DMS53 treated with DMSO at 0.1 percent for 48 hours (cell line): ENCODE results near the gene ERMP1.

Experiments
- DNase-seq: peaks from one replicate; lab custom pipeline; 2025; ENCODE audit not compliant: unreplicated experiment; lab: John Stamatoyannopoulos, UW

Gene ERMP1

DNA sequence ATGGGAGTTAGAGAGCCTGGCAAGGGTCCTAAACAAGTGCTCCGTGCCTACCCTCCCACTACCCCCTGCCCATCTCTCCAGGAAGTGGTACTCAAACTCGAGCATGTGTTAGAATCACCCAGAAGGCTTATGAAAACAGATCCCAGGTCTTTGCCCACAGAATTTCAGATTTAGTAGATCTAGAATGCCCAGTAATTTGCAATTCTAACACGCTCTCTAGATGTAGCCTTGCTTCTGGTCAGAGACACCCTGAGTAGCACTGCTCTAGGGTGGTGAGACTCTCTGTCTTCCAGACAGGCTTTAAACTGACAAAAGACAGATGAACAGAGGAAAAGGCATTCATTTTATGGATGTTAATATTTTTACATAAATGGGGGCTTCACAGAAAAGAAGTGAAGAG, 20.7 kb upstream of the ERMP1 start:
- no peak for DNase-seq

DNA sequence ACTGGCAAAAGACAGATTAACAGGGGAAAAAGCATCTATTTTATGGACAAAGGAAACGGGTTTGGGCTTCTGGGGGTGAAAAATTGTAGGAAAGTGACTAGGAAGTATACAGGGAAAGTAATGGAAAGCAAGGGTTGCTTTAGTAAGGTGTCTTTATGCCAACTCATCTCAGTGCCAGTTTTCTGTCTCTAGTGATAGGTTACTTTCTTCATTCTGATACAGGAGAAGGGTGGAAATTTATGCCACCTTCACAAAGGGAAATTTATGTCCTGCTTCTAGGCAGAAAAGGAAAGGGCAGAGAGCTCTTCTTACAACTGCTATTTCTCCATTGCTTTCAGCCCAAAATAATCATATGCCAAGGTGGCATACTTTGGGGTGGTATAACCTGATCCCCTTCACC, 20.1 kb upstream of the ERMP1 start:
- no peak for DNase-seq

DNA sequence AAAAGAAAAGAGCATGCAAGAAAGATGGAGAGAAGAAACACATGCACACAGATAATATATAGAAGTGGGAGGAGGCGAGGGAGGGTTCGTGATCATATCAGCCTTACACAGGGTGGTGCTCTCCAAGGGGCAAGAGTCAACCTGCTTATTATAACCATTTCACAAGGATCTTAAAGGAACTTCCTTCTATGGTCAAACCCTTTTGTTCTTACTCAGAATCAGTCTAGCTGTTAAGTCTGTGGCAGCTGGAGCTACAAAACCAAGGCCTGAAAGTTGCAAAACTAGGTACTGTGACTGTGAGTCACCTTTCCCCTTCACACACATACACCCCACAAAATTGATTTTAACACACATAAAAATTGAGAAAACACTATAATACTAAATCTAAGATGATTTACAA, 18.5 kb upstream of the ERMP1 start:
- no peak for DNase-seq

DNA sequence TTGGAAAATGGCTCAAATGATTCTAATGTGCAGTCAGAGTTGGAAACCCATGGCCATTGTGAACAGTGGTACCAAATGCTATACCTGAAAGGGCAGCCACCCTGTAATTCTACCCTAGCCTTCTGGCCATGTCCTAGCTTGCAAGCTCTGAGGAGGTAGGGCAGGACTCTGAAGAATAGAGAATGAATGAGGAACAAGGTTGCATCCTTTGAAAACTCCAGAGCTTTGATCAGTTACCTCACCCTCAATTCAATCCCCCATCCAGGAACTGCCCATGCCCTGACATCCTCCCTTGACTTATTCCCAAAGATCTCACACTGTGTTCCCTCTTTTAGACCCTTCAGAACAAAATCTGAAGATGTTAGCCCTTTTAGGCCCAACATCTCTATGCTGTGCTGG, 17.8 kb upstream of the ERMP1 start:
- DNase-seq, result no peak

DNA sequence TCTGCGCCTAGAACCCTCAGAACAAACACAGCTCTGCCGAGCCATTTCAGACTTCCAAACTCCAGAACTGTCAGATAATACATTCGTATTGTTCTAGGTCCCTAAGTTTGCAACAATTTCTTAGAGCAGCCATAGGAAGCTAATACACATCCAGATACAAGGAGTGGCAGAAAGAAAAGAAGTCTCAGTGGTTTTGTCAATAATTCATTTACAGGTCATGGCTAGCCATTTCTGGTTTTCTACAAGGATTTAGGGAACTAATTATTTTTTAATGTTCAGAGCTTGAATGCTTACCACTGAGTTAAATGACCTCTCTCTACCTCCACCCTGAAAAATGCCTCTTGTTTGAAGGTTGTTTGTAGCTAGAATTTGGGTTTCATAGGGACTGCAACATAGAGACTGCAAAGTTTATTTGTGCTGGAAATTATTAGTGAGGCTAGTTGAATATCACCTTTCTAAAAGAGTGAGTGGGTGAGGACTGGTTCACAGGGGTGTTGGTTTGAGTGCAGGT, 15.5 kb upstream of the ERMP1 start:
- no peak for DNase-seq

DNA sequence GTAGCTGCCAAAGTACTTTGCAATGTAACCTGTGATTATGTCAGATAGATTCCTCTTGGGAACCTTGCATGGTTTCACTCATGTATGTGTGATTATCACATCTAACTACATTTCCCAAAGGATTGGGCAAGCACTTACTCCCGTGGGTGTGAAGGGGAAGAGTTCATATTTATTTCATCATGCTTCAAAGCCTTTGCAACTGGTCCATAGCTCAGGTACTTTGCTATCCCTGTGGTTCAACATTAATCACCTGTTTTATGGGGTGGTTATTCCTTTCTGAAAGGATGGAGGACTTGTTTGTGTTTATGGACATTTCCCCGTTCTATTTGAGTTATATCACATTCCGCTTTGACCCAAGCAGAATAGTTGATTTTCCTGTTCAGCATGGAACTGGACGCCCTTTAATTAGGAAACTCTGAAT, 13.6 kb upstream of the ERMP1 start:
- DNase-seq, result no peak

DNA sequence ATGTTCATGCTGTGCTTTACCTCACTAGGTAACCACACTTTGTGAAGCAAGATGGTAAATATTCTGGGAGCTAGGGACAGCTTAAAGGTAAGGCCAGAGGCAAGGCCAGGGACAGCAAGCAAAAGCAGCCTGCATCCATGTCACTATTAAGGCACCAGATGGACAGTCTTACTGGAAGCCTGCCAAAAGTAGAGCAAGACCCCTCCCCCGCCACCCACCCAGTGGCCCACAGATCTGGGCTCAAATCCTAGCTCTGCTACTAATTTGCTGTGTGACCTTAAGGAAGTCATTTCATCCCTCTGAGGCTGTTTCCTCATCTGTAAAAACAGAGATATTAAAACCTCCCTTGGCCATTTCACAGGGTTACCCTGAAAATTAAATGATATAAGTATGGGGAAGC, 13.2 kb upstream of the ERMP1 start:
- DNase-seq, result no peak

DNA sequence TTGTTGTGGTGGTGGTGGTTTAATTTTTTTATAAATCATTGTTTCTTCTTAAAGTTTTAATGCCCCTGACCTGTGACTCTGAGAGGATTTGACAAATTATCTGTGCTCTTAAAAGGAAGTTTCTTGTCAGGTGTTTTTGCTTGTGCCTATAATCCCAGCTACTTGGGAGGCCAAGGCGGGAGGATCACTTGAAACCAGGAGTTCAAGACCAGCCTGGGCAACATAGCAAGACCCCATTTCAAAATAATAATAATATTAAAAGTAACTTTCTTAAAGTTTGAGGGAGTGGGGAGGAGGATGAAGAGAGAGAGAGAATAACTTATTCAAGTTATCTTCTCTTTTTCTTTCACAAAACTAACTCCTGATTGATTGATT, 12.2 kb upstream of the ERMP1 start:
- no peak for DNase-seq

DNA sequence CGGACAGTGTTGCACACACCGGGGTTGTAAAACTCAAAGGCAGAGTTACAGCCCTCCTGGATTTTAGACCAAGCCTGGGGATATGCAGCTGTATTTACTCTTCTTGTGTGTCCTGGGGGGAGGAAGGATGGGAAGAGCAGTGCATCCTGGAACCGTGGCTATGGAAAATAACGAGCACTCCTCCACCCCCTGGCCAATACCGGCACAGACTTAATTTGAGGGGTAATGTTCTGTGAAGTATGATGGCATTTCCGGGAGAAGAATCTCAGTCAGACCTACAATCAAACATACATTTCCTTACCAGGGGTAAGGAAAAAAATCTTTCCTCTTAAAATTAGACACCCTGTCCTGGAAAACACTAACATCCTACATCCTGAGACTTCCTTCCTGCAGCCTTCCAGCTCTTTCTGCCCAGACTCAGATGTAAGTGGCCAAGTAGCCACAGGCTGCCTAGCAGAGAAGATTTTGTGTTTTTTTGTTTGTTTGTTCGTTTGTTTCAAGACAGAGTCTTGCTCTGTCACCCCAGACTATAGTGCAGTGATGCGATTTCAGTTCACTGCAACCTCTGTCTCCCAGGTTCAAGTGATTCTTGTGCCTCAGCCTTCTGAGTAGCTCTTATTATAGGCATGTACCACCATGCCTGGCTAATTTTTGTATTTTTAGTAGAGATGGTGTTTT, 11.0 kb upstream of the ERMP1 start:
- DNase-seq, result peak; percentile 86

DNA sequence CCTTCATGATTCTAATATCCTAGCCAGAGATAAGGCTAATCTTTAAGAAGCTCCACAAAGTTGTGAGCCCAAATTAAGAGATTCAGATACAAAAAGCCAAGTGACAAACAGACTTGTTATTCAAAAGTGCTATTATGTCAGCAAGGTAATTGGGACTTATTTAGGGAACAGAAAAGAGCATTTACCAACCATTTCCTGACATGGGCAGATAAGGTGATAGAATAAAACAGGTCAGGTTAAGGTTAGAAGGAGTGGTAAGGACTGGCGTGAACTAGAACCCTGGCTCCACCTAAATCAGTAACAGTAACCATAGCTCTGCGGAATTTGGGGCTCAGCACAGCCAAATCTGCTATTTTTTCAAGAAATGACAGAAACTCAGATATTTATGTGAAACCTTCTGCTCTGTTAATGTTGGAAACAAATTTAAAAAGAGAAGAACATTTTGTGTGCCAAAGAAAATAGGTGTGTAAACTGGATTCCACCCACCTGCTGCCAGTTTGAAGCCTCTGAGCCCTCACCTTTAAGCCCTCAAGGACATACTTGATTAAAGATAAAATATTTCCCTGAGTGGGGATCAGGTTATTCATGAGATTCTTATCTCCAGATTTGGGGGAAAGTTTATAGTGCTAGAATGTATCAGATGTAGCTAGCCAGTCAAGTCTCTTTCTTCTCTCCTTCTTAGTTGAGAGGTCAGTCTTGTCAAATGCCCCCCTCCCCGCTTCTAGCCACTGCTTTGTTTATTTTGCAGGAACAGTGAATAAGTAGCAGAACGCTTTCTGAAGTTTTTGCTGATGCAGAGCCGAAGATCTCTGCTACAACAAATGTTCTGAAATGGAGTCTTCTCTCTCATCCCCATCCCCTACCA, 10.2 kb upstream of the ERMP1 start:
- DNase-seq, result no peak

DNA sequence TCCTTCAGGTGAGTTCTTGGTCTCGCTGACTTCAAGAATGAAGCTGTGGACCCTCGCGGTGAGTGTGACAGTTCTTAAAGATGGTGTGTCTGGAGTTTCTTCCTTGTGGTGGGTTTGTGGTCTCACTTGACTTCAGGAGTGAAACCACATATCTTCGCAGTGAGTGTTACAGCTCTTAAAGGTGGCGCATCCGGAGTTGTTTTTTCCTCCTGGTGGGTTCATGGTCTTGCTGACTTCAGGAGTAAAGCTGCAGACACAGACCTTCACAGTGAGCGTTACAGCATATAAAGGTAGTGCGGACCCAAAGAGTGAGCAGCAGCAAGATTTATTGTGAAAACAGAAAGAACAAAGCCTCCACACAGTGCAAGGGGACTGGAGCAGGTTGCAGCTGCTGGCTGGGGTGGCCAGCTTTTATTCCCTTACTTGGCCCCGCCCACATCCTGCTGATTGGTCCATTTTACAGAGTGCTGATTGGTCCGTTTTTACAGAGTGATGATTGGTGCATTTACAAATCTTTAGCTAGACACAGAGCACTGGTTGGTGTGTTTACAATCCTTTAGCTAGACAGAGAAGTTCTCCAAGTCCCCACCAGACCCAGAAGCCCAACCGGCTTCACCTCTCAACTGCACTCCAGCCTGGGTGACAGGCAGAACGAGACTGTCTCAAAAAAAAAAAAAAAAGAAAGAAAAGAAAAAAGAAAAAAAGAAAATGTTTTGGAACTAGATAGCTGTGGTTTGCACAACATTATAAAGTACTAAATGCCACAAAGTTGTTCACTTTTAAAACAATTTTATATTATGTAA, 9.1 kb upstream of the ERMP1 start:
- DNase-seq, result no peak

DNA sequence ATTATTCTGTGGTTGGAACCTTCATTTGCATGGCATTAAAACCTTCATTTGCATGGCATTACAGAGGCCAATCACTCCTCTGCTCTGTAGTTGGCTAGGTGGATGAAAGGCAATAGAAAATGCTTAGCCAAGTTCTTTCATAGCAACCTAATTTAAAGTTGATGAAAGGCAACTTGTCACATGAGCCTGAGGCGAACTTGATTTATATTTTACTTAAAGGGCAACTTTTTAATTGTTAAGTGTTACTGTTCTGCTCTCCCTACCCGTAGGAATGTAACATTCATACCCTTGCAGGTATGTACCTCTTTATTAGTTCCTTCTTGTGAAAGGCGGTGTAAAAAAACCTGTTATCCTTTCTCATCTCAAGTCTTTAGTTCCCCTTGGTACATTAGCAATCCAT, 7.9 kb upstream of the ERMP1 start:
- no peak for DNase-seq

DNA sequence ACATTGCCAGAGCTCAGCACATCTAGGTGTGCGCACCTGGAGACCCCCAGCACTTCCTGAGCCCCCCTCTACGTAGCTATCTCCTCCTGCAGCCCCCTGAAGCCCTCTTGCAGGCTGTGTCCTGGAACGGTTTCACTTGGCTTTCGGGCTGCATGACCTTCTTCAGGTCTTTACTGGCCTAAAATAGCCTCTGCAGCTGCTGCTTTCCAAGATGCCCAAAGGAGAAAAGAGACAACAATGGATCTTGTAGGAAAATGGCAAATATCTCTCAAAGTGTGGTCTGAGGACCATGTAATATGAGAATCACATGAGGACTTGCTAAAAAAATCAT, 6.6 kb upstream of the ERMP1 start:
- no peak for DNase-seq

DNA sequence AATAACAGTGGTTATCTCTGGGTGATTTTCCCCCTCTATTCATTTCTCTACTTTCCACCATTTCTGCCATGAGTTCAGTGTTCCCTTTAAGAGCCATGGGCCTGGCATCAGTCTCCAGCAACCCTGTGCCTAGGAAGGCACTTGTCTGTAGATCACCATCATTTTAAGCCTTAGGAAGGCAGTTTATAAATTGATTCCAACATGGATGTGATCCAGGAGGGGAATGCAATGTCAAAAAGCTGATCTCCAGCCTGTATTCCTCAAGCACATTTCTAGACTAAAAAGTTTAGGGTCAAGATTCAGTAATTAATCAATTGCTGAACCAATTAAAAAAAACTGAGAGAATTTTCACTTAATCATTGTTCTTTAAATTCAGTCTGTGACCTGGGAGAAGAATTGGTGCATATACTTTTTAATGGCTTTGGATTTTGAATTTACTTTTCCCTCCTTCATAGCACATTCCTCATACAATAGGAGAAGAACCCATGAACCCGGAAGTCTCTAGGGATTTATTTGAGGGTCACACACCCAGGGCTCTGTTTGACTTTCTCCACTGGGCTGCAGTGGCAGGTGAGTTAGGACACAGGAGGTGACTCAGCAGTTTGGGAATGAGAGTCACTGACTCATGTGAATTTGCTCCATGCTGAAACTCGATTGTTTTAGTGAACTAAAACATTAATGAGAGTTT, 6.1 kb upstream of the ERMP1 start:
- DNase-seq, result peak; percentile 96

DNA sequence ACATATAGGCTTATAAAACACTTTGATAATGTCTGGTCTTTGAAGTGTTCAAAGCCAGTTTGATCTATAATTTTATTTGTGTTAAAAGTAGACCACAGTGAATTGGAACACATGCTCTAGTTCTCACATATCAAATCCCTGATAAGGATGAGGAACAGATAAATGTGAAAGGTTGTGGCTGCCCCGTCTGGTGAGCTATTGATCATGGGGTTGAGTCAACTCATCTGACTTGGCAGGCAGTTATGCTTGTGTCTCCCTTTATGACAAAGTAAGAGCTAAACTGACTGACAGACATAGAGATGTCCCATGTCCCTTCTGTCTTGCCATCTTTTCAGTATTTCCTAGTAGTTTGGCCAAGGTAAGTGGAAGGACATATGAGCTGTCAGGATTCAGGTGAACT, 2.9 kb upstream of the ERMP1 start:
- no peak for DNase-seq

DNA sequence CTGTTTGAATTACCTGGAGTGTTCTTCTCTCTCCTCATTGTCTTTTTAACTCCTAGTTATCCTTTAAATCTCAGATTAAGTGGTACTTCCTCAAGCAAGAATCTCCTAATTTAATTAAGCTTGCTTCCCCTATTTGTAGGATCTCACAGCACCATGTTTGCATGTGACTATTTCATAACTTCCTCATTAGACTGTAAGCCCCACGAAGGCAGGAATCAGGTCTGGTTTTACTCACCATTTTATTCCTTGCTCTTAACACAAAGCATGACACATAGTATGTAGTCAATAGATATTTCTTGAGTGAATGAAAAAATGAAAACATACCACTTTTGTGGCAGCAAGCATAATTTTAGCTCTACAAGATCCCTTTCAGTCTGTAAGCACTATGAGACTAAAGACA, 1.3 kb upstream of the ERMP1 start:
- DNase-seq, result no peak

DNA sequence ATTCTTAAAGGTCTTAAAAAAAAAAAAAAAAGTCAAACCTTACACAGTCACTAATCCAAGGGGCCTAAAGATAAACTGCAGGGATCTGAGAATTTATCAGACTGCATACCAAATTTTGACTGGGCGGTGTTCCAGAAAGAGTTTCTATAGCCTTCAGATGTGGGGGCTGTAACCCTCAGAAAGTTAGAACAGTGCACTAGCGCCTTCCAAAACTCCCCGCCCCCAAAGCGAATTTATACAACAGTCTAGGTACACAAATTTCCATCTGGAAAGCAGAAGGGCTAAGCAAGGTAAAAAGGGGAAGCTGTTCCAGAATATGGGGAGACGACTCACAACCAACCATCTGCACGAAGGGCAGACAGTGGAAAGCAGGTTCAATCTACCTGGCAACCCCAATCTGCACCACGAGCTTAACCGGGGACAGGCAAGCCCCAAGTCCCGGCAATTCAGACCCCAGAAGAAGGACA, 813 bp downstream of the ERMP1 start:
- DNase-seq, result no peak

DNA sequence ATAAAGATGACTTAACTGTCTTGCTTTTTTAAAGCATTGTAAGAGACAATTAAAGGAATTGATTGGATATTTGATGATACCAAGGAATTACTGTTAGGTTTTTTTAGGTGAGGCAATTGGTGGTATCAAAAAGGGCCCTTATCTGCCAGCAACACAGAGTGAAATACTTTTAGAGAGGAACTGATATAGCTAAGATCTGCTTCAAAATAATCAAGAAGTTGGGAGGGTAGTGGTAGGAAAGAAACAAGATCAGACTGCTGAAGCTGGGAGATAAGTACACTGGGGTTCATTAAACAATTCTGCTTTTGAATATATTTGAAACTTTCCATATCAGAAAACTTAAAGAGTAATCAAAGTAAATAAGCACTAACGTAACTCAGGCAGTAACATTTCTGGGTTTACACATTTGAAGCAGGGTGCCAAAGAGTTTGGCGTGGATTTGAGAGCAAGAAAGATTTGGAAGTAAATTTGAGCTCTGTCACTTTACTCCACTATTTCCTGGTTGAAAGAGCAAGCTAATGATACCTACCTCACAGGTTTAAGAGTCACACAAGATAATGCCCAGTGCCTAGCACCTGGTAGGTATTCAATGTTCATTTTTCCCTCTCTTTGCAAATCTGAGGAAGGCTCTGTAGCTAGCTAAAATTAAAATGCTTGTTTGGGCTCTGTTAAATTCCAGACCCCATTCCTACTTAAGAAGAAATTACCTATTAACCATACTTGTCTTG, 6.9 kb downstream of the ERMP1 start:
- no peak for DNase-seq

DNA sequence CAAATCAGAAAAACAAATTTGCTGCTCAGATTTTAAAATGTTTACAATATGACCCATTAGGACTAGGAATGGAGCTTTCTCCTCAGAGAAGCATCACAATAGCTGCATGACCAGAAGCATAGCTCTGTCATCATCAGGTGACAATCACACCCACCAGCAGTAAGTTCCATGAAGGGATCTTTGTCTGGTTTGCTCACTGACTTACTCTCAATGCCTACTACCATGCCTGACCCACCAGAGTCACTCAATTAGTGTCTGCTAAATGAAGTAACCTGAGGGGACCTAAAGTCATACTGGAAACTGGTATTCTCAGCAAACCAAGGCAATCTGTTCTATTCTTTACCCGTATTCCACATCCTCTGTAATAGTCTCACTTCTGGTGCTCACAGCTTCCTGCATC, 7.7 kb downstream of the ERMP1 start:
- DNase-seq, result no peak

DNA sequence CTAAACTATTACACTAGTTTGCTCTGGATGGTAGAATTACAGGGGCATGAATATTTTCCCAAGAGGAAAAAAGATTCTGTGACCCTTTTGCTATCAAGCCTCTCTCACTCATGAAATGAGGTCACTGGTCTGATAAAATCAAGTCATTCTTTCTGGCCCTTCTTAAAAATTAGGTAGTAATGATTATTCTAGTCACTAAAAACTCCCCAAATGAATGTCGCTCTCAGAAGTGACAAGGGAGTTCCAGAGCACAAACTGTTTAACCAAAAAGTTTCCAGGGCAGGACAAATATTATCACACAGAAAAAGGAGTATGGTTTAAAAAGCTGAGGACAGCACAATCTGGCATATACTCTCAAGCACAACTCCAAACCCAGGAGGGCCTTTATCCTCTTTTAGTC, 12.5 kb downstream of the ERMP1 start:
- no peak for DNase-seq

DNA sequence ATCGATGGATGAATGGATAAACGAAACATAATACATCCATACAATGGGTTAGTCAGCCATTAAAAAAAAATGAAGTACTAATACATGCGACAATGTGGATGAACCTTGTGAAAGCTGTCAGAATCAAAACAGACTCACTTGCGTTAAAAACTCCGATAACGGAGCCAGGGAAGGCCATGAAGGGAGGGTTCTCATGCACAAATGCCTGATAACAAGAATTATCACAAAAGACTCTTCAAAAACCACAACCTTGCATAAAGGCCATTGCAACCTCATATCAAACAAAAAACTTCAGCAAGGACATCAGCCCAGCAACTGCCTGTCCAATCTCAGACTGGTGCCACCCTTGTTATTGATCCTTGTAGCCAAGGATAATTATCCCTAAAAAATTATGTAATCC, 13.7 kb downstream of the ERMP1 start:
- DNase-seq, result no peak
